C4-2B (cell line): ENCODE results near the gene PLEKHA1.

Experiments
- H3K27ac ChIP-seq: fragments of 450-650 bp; 2 replicates; pipeline ENCODE4 v1.5.1; 2017
- ZFX ChIP-seq: fragments of 450-650 bp; IDR thresholded peaks from 2 replicates; pipeline ENCODE4 v1.6.1; 2017
- TF ChIP-seq, protein P1 (sequence below): fragments of 450-650 bp; conservative IDR thresholded peaks from 2 replicates; pipeline ENCODE4 v1.5.1; 2017; ENCODE audit warnings: mild to moderate bottlenecking

PLEKHA1 gene

GRCh38 chr10:122407375-122408125 is 33.0 kb downstream of the PLEKHA1 start:
- H3K27ac ChIP-seq, result no peak overlapping the region
- TF ChIP-seq ZFX, result no peak
- TF ChIP-seq, protein P1, sequence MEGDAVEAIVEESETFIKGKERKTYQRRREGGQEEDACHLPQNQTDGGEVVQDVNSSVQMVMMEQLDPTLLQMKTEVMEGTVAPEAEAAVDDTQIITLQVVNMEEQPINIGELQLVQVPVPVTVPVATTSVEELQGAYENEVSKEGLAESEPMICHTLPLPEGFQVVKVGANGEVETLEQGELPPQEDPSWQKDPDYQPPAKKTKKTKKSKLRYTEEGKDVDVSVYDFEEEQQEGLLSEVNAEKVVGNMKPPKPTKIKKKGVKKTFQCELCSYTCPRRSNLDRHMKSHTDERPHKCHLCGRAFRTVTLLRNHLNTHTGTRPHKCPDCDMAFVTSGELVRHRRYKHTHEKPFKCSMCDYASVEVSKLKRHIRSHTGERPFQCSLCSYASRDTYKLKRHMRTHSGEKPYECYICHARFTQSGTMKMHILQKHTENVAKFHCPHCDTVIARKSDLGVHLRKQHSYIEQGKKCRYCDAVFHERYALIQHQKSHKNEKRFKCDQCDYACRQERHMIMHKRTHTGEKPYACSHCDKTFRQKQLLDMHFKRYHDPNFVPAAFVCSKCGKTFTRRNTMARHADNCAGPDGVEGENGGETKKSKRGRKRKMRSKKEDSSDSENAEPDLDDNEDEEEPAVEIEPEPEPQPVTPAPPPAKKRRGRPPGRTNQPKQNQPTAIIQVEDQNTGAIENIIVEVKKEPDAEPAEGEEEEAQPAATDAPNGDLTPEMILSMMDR, result no peak

GRCh38 chr10:122413327-122413726 is 38.8 kb downstream of the PLEKHA1 start:
- no peak overlapping the region for H3K27ac ChIP-seq
- TF ChIP-seq, protein P1, result no peak
- no peak for TF ChIP-seq ZFX

DNA sequence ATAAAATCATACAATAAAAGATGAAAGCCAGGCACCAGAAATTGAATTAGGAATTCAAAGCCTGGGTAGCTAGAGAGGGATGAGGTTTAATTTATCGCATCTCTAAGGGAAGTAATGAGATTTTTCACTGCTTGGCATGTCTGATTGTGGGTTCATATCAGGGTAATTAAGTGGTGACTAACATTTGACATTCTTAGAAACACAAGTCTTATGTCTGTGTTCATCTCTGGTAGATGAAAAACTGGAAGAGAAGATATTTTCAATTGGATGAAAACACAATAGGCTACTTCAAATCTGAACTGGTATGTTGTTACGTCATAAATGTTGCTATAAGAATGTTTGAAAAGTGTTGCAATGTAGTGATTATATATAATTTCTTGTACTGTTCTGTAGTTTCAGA is 43.2 kb downstream of the PLEKHA1 start:
- TF ChIP-seq, protein P1, result no peak
- TF ChIP-seq ZFX, result no peak
- H3K27ac ChIP-seq, result no peak overlapping the region

GRCh38 chr10:122419016-122419415 is 44.5 kb downstream of the PLEKHA1 start:
- H3K27ac ChIP-seq, result no peak overlapping the region
- no peak for TF ChIP-seq ZFX
- TF ChIP-seq, protein P1, result no peak

GRCh38 chr10:122419876-122420623 is 45.5 kb downstream of the PLEKHA1 start:
- TF ChIP-seq ZFX, result no peak
- TF ChIP-seq, protein P1, result no peak
- no peak overlapping the region for H3K27ac ChIP-seq

- TF ChIP-seq, protein P1, result no peak
- TF ChIP-seq ZFX, result no peak
Measured at GRCh38 chr10:122420624-122421007, 46.1 kb downstream of the PLEKHA1 start.

GRCh38 chr10:122421054-122421625 is 46.6 kb downstream of the PLEKHA1 start:
- TF ChIP-seq, protein P1, result no peak
- TF ChIP-seq ZFX, result no peak
- H3K27ac ChIP-seq, result no peak overlapping the region

More at GRCh38 chr10:122420624-122421007, 46.1 kb downstream of the PLEKHA1 start:
- no peak overlapping the region for H3K27ac ChIP-seq
